ENCODE results near the gene JARID2. TPM values are rescaled to one million over a fixed set of nuclear protein-coding genes. Genes with fewer than 3 reads are reported as not detected.

JARID2 gene
- polyA plus RNA-seq, 1 of the 3 experiments (the other 2 are of a cell fraction), result 3.4 TPM

GRCh38 chr6:15495375-15495901, 249.6 kb downstream of the JARID2 start:
- no peak overlapping the region for H3K4me3 ChIP-seq (ENCODE audit: low read depth in 2 of 2, low read length in 1 of 2)
- no peaks in the 10 kb centered on the region for H3K79me2 ChIP-seq (ENCODE audit: insufficient read depth)
- H3K4me2 ChIP-seq, result no peak overlapping the region
- no peaks in the 10 kb centered on the region for H3K36me3 ChIP-seq (replicated peaks in 1 of 2; ENCODE audit: control insufficient read depth in 1 of 2, insufficient read depth in 2 of 2, low read length in 1 of 2)
- no peak for DNase-seq
- 93% methylated on average over 9 of the region's 10 CpGs for WGBS (ENCODE audit: low lambda C conversion rate)
- H3K9me2 ChIP-seq, result no peaks in the 10 kb centered on the region
- ChIA-PET CTCF (no interaction called here), POLR2A (no interaction called here)
- peaks cover 3 to 24% of the 10 kb centered on the region in 2 experiments; a peak in 2 of 4 replicates for H3K4me1 ChIP-seq (ENCODE audit: control insufficient read depth in 1 of 2, insufficient read depth in 2 of 2, low read depth in 1 of 2, low read length in 1 of 2)
- H2AFZ ChIP-seq (ENCODE audit: low read depth), result no peak overlapping the region
- H3F3A ChIP-seq (replicated peaks; ENCODE audit: insufficient read depth), result no peaks in the 10 kb centered on the region
- no peak overlapping the region for H3K9ac ChIP-seq
- H3K9me3 ChIP-seq, result no peaks in the 10 kb centered on the region
- TF ChIP-seq ELF1 (IDR thresholded peaks at IDR 0.05) (no peak), CHD2 (IDR thresholded peaks at IDR 0.05; ENCODE audit: low read length, partially characterized antibody) (no peak), PBX3 (IDR thresholded peaks at IDR 0.05) (no peak), CTCF (IDR thresholded peaks at IDR 0.05) (no peak), RFX5 (IDR thresholded peaks at IDR 0.05; ENCODE audit: low read length) (no peak), YY1 (IDR thresholded peaks at IDR 0.05; ENCODE audit: low read depth) (no peak), MEF2A (IDR thresholded peaks at IDR 0.05; ENCODE audit: borderline replicate concordance, low read depth) (no peak), FOSL2 (IDR thresholded peaks at IDR 0.05; ENCODE audit: borderline replicate concordance, low read depth) (no peak), REST (IDR thresholded peaks at IDR 0.05; ENCODE audit: low read depth, low read length) (no peak), GABPA (IDR thresholded peaks at IDR 0.05; ENCODE audit: low read depth) (no peak), ZBTB33 (IDR thresholded peaks at IDR 0.05; ENCODE audit: borderline replicate concordance, low read depth) (no peak), EP300 (IDR thresholded peaks at IDR 0.05; ENCODE audit: borderline replicate concordance in 1 of 2, low read depth in 1 of 2, low read length in 1 of 2) (no peak), USF1 (IDR thresholded peaks at IDR 0.05; ENCODE audit: borderline replicate concordance, low read depth) (no peak), POLR2AphosphoS5 (IDR thresholded peaks at IDR 0.05; ENCODE audit: low read depth, low read length) (no peak), IRF3 (IDR thresholded peaks at IDR 0.05; ENCODE audit: low read depth, low read length) (no peak), SMC3 (IDR thresholded peaks at IDR 0.05; ENCODE audit: low read depth, low read length) (no peak)
- H3K27me3 ChIP-seq (ENCODE audit: insufficient read depth), result no peaks in the 10 kb centered on the region
- H3K27ac ChIP-seq (ENCODE audit: low read depth in 2 of 2, low read length in 1 of 2), result no peak overlapping the region
- H4K20me1 ChIP-seq (ENCODE audit: insufficient read depth), result peaks cover 2% of the 10 kb centered on the region; the same call in 1 of the 2 replicates

All from SK-N-SH (cell line).